ENCODE results near the gene CIITA. TPM values are rescaled to one million over a fixed set of nuclear protein-coding genes. Genes with fewer than 3 reads are reported as not detected.
"Not testable (repeated sequence)": the region's sequence is repeated elsewhere in the genome, so short reads cannot be mapped to it uniquely, and the experiment has no call there.

CIITA gene
- polyA plus RNA-seq, 10 donors = 1.0 to 3.2 (median 1.7) TPM

- DNase-seq = peak in 1 of 3 donors; percentile 55
Measured at GRCh38 chr16:10951026-10951425, 74.0 kb downstream of the CIITA start.

DNA sequence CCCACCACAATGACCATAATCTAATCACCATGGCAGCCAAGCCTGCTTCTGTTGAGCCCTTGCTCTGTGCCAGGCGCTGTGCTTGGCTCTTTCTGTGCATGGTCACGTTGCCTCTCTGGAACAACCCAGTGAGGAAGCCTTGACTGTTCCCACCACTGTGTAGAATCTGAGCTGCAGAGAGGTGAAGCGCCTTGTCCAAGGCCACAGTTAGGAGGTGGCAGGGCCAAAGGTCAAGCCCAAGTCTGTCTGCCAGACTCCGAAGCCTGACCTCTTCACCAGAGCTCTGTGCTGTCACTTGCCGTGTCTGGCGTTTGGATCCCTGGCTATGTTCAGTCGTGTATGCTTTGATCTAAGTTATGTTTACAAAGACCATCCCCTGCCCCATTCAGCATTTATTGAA is 77.9 kb downstream of the CIITA start:
- DNase-seq = no peak

DNA sequence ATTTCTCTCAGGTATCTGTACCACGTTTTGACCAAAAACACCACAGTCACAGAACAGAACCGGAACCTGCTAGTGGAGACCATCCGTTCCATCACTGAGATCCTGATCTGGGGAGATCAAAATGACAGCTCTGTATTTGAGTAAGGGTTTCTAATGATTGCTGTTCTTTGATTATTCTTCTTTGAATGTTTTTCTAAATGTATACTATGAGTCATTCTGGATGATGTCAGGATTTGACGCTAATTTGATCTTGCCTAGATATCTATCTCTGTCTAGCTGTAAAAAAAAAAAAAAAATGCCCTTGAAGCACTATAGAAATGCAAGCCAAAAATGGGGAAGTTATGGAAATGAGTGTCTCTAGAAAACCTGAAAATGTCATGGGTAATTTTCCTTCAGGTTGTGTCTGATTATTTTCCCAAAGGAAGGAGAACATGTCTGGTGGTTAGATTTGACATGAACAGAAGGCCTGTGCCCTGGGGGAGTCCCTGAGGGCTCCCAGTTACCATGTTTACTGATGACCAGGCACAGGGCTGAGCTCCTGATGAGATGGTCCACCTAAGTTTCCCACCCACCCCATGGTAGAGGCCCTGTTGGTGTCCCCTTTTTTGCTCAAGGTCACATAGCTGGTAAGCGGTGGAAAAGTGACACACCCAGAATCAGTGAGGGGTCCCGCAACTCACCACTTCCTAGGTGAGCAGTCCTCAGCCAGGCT is 80.9 kb downstream of the CIITA start:
- DNase-seq = no peak

- DNase-seq = no peak
Measured at GRCh38 chr16:10959161-10959560, 82.2 kb downstream of the CIITA start.

- DNase-seq = no peak
Measured at GRCh38 chr16:10961231-10961630, 84.2 kb downstream of the CIITA start.

- peak; percentile 81 to 91 (median 85) for DNase-seq
Measured at GRCh38 chr16:10964039-10964890, 87.3 kb downstream of the CIITA start.

GRCh38 chr16:10964891-10965326 is 87.9 kb downstream of the CIITA start:
- DNase-seq = no peak

- DNase-seq = no peak
Measured at GRCh38 chr16:10965440-10966061, 88.5 kb downstream of the CIITA start.

- no peak for DNase-seq
Measured at GRCh38 chr16:10966129-10966528, 89.1 kb downstream of the CIITA start.

DNA sequence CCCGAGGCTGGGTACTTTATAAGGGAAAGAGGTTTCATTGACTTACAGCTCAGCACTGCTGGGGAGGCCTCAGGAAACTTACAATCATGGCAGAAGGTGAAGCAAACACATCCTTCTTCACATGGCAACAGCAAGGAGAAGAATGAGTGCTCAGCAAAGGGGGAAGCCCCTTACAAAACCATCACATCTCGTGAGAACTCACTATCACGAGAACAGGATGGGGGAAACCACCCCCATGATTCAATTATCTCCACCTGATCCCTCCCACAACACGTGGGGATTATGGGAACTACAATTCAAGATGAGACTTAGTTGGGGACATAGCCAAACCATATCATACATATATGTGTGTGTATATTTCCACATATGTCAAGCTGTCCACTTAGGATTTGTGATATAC is 89.6 kb downstream of the CIITA start:
- not testable (repeated sequence) for DNase-seq

GRCh38 chr16:10967986-10968385 is 91.0 kb downstream of the CIITA start:
- no peak for DNase-seq

- DNase-seq = no peak
Measured at GRCh38 chr16:10968498-10968897, 91.5 kb downstream of the CIITA start.

DNA sequence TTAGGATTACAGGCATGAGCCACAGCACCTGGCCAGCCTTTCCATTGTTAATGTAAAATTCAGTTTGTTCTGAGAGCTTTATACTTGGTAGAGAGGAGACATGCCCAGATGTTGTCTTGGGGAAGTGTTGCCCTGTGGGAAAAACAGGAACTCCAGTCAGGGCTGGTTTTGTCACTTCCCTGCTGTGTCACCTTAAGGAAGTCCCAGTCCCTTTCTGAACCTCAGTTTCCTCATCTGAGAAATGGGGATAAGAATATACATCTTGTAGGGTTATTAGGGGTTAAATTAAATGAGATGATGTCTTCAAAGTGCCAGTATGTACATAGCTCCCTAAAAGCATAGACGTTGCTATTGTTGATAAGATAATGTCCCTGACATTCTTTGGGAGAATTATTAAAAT is 92.6 kb downstream of the CIITA start:
- no peak for DNase-seq

- DNase-seq = no peak
Measured at GRCh38 chr16:10970065-10970464, 93.1 kb downstream of the CIITA start.

GRCh38 chr16:10971560-10971961 is 94.6 kb downstream of the CIITA start:
- DNase-seq = peak; percentile 81 to 91 (median 86)

DNA sequence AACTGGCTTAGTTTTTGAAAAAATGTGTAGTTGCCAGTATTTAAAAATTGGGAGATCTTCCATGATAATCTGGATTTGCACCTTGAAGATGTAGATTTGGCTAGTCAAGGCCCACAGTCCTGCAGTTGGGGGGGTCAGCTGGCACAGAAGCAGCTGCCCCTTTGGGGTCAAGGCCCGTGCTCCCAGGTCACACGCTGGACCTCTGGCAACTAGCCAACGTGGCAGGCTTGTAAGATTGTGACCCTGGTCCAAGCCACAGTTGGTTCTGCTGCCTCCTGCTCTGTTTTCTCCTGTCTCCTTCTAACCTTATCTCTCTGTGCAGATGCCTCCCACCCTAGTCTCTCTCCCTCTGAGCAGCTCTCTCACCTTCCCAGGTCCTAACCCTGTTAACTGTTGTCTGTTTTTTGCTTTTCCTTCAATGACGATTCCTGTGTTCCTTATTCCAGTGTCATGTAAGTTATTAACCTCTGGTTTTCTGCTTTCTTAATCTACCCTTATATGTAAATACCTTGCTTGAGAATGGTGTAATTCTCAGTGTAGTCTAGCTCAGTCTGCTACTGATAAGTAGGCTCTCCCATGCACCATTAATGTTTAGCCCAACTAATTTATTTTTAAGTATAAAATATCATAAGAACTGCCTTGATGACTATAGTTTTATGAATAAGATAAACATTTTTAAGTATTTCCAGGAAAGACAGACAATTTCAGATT is 95.3 kb downstream of the CIITA start:
- no peak for DNase-seq

GRCh38 chr16:10972819-10973464 is 95.9 kb downstream of the CIITA start:
- DNase-seq = no peak

- DNase-seq = no peak
Measured at GRCh38 chr16:10976634-10977033, 99.6 kb downstream of the CIITA start.

DNA sequence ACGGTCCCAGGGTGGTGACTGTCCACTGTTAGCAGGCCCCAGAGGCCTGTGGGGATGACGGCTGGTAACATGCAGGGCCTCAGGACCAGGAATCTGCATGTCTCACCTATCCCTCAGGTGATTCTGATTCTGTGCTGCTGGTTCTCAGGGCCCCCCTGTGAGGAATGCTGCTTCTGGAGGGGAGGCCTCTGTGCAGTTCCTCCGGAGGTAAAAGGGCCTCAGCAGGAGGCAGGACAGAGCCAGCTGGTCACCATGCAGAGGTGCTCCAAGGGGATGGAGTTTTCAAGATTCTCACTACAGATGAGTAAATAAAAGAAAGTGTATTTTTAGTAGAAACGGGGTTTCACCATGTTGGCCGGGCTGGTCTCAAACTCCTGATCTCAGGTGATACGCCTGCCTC is 101.1 kb downstream of the CIITA start:
- no peak for DNase-seq

- no peak for DNase-seq
Measured at GRCh38 chr16:10978871-10979446, 102.0 kb downstream of the CIITA start.

Measured in muscle of back (tissue), 11 donors.